Hematopoietic multipotent progenitor cell treated with erythropoietin and hydrocortisone succinate and interleukin-3 and kit ligand, for 8 days (in vitro differentiated cells): ENCODE data around the gene SYT12.
"Not testable (repeated sequence)": the region's sequence is repeated elsewhere in the genome, so short reads cannot be mapped to it uniquely, and the experiment has no call there.

Experiments used
- DNase-seq: peaks from one replicate; pipeline ENCODE4 v3.0.0-alpha.2; 2015

The SYT12 gene, protein sequence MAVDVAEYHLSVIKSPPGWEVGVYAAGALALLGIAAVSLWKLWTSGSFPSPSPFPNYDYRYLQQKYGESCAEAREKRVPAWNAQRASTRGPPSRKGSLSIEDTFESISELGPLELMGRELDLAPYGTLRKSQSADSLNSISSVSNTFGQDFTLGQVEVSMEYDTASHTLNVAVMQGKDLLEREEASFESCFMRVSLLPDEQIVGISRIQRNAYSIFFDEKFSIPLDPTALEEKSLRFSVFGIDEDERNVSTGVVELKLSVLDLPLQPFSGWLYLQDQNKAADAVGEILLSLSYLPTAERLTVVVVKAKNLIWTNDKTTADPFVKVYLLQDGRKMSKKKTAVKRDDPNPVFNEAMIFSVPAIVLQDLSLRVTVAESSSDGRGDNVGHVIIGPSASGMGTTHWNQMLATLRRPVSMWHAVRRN

DNA sequence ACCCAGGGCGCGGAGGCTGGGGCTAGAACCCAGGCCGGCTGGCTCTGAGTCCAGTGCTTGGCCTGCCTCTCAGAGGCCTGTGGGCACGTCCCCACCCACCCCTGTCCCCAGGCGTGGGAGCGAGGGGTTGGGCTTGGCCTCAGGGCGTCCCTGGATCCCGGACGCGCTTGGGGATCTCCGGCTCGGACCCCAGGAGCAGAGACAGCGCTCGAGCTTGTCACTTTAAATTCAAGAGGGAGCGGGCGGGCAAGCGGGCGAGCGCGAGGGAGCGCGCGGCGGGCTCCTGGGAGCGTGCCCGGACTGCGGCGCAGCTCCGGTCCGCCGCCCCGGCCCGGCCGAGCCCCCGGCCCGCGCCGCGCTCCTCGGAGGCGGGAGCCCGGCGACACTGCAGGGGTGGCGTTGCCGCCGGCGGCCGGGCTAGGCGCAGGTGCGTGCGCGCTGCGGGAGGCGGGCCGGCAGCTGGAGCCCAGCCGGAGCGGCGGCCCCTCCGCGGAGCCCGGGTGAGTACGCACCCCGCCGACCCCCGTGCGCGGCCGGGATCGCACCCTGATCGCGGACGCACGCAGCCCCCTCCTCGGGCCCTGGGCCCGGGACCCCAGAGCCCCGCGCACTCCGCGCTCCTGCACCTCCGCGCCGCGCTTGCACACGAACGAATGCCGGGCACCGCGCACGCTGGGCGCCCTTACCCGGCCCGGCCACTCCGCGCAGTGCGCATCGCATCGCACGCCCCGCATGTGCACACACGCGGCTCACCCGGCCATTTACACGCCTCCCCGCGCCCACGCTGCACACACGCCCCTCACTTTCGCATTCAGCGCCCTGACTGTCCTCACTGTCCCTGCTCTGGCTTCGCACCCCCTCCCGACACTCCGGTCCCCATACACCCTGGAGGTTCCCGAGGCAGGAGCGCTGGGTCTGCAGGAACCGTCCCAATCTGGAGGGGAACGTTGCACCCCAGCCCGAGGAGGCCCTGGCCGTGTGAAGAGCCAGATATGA is at the start of gene SYT12:
Gene SYT12, plus strand, starts transcription at position 174 of the 996 bp plus-strand sequence. CDS start 7,011 bp downstream, outside the sequence.
- DNase-seq, result no peak

DNA sequence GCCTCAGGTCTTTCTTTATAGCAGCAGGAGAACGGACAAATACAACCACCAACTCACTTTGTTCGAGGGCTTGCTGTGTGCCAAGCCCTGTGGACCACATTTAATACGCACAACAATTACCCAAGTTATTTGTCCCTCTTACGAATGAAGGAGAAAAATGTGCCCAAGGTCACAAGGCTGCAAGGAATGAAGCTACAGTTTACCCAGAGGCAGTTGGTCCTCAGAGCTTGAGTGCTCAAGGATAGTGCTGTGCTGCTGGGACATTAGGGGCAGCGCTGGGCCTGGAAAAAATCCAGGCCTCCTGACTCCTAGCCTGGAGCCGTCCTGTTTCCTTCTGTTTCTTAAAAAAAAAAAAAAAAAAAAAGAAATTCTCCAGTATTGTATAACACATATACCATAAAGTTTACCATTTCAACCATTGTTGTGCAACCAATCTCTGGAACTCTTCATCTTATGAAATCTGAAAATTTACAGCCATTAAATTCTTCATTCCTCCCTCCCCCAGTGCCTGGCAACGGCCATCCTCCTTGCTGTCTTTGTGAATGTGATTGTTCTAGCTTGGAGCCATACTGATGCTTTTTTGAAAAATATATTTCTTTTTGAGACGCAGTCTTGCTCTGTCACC is 48.9 kb upstream of the SYT12 start:
- no peak for DNase-seq

- no peak for DNase-seq
Measured at GRCh38 chr11:66974724-66975404, 48.1 kb upstream of the SYT12 start, which contains the start of gene C11orf86. Gene C11orf86 (plus strand): TSS chr11:66975304. CDS start chr11:66975363, 59 bp downstream.

- DNase-seq, result no peak
Measured at GRCh38 chr11:66975405-66976027, 47.4 kb upstream of the SYT12 start.

GRCh38 chr11:66976028-66976467 is 46.9 kb upstream of the SYT12 start:
- no peak for DNase-seq

DNA sequence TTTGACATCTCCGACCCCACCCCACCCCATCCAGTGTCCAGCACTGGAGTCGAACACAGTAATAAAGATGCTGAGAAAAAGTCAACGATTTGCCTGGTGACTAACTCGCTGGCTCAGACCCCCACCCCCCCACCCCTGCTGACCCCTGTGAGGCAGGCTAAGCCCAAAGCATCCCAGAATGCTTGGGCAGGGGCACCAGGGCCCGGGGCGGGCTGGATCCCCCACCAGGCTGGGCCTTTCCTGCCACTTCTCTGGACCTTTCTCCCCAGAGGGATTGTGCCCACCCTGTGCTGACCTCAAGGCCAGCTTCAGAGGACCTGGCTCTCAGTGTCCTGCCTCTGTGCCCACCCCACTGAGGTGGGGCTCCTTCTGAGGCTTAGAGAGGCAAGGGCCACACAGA is 46.0 kb upstream of the SYT12 start:
- no peak for DNase-seq

GRCh38 chr11:66978229-66978628 is 44.7 kb upstream of the SYT12 start:
- no peak for DNase-seq

DNA sequence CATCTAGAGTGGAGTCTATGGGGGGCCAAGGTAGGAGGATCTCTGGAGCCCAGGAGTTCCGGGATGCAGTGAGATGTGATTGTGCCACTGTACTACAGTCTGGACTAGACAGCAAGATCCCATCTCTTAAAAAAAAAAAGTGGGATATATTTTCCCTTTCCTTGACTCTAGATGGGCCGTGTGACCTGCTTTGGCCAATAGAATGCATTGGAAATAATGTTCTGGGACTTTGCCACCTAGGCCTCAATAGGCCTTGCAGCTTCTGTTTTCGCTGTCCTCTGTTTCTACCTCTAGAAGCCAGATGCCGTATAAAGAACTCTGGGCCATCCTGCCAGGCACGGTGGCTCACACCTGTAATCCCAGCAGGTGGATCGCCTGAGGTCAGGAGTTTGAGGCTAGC is 44.2 kb upstream of the SYT12 start:
- DNase-seq, result no peak

- DNase-seq, result no peak
Measured at GRCh38 chr11:66979336-66979980, 43.5 kb upstream of the SYT12 start.

GRCh38 chr11:66981976-66982578 is 40.9 kb upstream of the SYT12 start:
- DNase-seq, result peak; percentile 93

DNA sequence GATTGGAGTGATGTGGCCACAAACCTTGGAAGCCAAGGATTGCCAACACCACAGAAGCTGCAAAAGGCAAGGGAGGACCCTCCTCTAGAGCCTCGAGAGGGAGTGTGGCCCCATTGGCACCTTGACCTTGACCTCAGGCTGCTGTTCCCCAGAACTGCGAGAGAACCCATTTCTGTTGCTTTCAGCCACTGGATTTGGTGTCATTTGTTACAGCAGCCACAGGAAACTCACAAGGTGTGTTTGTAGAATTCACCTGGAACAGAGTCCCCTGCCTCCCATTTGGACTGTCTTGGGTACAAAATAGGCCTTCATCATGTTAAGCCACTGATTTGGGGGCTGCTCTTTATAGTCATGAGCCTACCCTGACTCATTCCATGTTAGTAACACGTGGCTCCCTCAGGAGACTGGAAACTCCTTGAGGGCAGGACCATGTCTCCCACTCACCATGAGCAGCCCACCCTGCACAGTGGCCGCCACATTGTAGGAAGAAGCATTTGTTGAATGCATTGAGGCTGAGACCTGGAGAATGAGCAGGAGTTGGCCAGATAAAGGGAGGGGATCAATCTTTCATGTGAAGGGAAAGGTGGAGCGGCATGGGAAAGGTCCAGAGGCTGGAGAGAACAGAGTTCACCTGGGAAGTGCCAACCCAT is 39.5 kb upstream of the SYT12 start:
- no peak for DNase-seq

DNA sequence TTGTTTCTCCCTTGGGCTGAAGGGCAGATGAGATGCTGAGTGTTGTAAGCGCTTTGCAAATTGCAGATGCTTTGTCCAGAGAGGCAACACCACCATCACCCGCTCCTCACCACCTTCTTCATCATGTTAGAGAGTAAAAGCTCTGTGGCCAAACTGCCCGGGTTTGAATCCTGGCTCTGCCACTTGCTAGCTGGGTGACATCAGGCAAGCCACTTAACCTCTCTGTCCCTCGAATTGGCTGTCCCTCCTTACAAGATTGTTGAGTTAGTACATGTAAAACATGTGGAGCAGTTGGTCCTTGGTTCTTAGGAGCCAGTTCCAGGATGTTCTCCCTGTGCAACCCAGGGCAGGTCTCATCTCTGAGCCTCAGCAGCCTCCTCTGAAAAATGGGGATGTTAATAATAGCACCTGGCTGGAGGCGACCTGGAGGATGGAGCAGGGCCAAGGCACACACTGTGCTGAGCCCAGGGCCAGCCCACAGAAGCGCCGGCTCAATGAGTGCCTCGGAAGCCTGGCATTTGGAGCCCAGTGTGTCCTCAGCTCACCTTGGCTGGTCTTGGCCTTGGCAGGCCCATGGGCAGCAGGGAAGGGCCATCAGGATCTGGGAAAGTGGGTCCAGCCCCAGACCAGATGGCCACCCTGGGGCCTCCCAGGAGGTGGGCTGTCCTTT is 37.3 kb upstream of the SYT12 start:
- DNase-seq, result no peak

GRCh38 chr11:66986178-66986545 is 36.8 kb upstream of the SYT12 start:
- DNase-seq, result no peak

GRCh38 chr11:66987158-66987620 is 35.7 kb upstream of the SYT12 start:
- DNase-seq, result peak; percentile 70

DNA sequence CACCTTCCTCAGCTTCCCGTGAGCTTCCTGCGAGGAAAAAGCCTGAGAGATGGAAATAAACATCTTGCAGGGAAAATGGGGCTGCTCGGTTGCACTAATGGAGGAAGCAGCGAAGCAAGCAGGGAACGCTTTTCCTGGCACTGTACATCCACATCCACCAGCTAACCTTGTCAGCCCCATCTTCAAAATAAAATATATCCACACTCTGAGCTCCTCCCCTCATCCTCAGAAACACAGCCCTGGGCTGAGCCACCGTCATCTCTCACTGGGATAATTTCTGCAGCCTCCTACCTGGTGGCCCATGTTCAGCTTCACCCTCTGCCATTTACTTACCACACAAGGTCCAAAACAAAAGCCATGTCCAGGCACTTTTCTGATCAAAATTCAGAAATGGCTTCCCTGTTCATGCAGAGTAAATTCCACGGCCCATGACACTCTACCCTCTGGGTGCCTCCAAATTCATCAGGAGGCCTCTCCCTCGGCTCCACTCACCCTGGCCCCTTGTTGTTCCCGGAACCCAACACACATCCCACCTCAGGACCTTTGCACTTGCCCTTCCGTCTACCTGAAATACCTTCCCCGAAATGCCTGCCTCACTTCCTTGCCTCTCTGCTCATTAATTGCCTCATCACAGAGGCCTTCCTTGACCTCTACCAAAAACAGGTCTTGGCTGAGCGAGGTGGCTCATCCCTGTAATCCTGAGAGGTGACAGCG is 34.9 kb upstream of the SYT12 start:
- DNase-seq, result no peak

DNA sequence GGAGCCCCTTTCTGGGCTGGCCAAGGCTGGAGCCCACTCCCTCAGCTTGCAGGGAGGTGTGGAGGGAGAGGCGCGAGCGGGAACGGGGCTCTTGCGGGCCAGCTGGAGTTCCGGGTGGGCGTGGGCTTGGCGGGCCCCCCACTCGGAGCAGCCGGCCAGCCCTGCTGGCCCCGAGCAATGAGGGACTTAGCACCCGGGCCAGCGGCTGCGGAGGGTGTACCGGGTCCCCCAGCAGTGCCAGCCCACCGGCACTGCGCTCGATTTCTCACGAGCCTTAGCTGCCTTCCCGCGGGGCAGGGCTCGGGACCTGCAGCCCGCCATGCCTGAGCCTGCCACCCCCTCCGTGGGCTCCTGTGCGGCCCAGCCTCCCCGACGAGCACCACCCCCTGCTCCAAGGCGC is 34.2 kb upstream of the SYT12 start:
- DNase-seq, result not testable (repeated sequence)

DNA sequence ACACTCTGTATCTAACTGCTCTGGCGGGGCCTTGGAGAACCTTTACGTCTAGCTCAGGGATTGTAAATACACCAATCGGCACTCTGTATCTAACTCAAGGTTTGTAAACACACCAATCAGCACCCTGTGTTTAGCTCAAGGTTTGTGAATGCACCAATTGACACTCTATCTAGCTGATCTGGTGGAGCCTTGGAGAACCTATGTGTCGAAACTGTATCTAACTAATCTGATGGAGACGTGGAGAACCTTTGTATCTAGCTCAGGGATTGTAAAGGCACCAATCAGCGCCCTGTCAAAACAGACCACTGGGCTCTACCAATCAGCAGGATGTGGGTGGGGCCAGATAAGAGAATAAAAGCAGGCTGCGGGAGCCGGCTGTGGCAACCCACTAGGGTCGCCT is 33.6 kb upstream of the SYT12 start:
- not testable (repeated sequence) for DNase-seq

- no peak for DNase-seq
Measured at GRCh38 chr11:66992041-66992440, 30.9 kb upstream of the SYT12 start.
